IPS DF 4.7 (cell line): Measurements from ENCODE around the gene HSFX4.
"Not testable (repeated sequence)": the region's sequence is repeated elsewhere in the genome, so short reads cannot be mapped to it uniquely, and the experiment has no call there.

ENCODE experiments used
- DNase-seq: peaks from one replicate; pipeline ENCODE4 v3.0.0-alpha.2; 2013; ENCODE audit warnings: low spot score; ENCODE audit errors: extremely low read depth

The HSFX4 gene

GRCh38 chrX:149929400-149929799, at the start of gene HSFX4:
Gene HSFX4, plus strand, starts transcription at chrX:149929573. Its CDS starts 72 bp downstream, at chrX:149929645.
- not testable (repeated sequence) for DNase-seq

- no peak for DNase-seq
Measured at GRCh38 chrX:149881081-149881711, 48.2 kb upstream of the HSFX4 start, which contains the start of gene MAGEA8. Gene MAGEA8, plus strand, starts transcription at chrX:149881183. Its CDS starts 3,090 bp downstream, at chrX:149884273.

- not testable (repeated sequence) for DNase-seq
Measured at GRCh38 chrX:149890828-149891227, 38.5 kb upstream of the HSFX4 start.

GRCh38 chrX:149898554-149898953, 30.8 kb upstream of the HSFX4 start:
- no peak for DNase-seq

- no peak for DNase-seq
Measured at GRCh38 chrX:149903889-149904748, 25.3 kb upstream of the HSFX4 start.

- no peak for DNase-seq
Measured at GRCh38 chrX:149908308-149908707, 21.1 kb upstream of the HSFX4 start.

GRCh38 chrX:149908727-149909126, 20.6 kb upstream of the HSFX4 start:
- DNase-seq, result no peak

GRCh38 chrX:149909324-149910177, 19.8 kb upstream of the HSFX4 start:
- no peak for DNase-seq

GRCh38 chrX:149910178-149910695, 19.1 kb upstream of the HSFX4 start:
- no peak for DNase-seq

GRCh38 chrX:149916745-149917392, 12.5 kb upstream of the HSFX4 start:
- DNase-seq, result no peak

- not testable (repeated sequence) for DNase-seq
Measured at GRCh38 chrX:149923836-149924235, 5.5 kb upstream of the HSFX4 start.

- not testable (repeated sequence) for DNase-seq
Measured at GRCh38 chrX:149924434-149924833, 4.9 kb upstream of the HSFX4 start.

GRCh38 chrX:149927245-149927963, 2.0 kb upstream of the HSFX4 start:
- not testable (repeated sequence) for DNase-seq

GRCh38 chrX:149927964-149928258, 1.5 kb upstream of the HSFX4 start:
- DNase-seq, result not testable (repeated sequence)

- DNase-seq, result not testable (repeated sequence)
Measured at GRCh38 chrX:149928635-149929034, 738 bp upstream of the HSFX4 start.

GRCh38 chrX:149931355-149931754, 2.0 kb downstream of the HSFX4 start:
- DNase-seq, result not testable (repeated sequence)

- DNase-seq, result not testable (repeated sequence)
Measured at GRCh38 chrX:149932150-149932549, 2.8 kb downstream of the HSFX4 start.

GRCh38 chrX:149932970-149933369, 3.6 kb downstream of the HSFX4 start:
- not testable (repeated sequence) for DNase-seq

GRCh38 chrX:149933547-149933946, 4.2 kb downstream of the HSFX4 start:
- not testable (repeated sequence) for DNase-seq

- DNase-seq, result not testable (repeated sequence)
Measured at GRCh38 chrX:149937328-149937727, 8.0 kb downstream of the HSFX4 start.
